Sigmoid colon (tissue), 4 donors: ENCODE results near the gene CHL1.

Source experiments
- POLR2AphosphoS5 ChIP-seq, 4 donors: sonication (generic); formaldehyde crosslinking; IDR thresholded peaks; one replicate each; pipeline ENCODE4 v1.6.1; 2017; ENCODE audit warnings: antibody characterized with exemption in 4 of 4
- TF ChIP-seq, protein P1 (sequence below), 4 experiments: fragments of 450-650 bp in 3 of 4; fragments of 200-600 bp in 1 of 4; IDR thresholded peaks; one replicate each; pipeline ENCODE4 v1.5.1; 2016 to 2019; ENCODE audit warnings: antibody characterized with exemption in 4 of 4, mild to moderate bottlenecking in 3 of 4, moderate library complexity in 2 of 4

- TF ChIP-seq, protein P1, sequence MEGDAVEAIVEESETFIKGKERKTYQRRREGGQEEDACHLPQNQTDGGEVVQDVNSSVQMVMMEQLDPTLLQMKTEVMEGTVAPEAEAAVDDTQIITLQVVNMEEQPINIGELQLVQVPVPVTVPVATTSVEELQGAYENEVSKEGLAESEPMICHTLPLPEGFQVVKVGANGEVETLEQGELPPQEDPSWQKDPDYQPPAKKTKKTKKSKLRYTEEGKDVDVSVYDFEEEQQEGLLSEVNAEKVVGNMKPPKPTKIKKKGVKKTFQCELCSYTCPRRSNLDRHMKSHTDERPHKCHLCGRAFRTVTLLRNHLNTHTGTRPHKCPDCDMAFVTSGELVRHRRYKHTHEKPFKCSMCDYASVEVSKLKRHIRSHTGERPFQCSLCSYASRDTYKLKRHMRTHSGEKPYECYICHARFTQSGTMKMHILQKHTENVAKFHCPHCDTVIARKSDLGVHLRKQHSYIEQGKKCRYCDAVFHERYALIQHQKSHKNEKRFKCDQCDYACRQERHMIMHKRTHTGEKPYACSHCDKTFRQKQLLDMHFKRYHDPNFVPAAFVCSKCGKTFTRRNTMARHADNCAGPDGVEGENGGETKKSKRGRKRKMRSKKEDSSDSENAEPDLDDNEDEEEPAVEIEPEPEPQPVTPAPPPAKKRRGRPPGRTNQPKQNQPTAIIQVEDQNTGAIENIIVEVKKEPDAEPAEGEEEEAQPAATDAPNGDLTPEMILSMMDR (IDR thresholded peaks at IDR 0.05), result no peak
- TF ChIP-seq POLR2AphosphoS5 (IDR thresholded peaks at IDR 0.05), result no peak
Measured at GRCh38 chr3:418239-418929, 221.8 kb downstream of the CHL1 start.
